ENCODE data around the gene AHRR. TPM values are rescaled to one million over a fixed set of nuclear protein-coding genes. Genes with fewer than 3 reads are reported as not detected.
A peak's percentile ranks its signal among the peaks of the same experiment; 100 is the strongest.

Gene AHRR
- total and polyA plus RNA-seq, 2 of the 4 experiments (the other 2 are of a cell fraction) = 15.6 to 37.1 TPM

GRCh38 chr5:373710-374602, 52.4 kb downstream of the AHRR start (continued):
- TF ChIP-seq USF2 (IDR thresholded peaks at IDR 0.05; ENCODE audit: low read depth, low read length) (peak; percentile 30; the same call in 1 of the 2 replicates), RAD21 (IDR thresholded peaks at IDR 0.05; ENCODE audit: low read length) (no peak), MAZ (IDR thresholded peaks at IDR 0.05; ENCODE audit: borderline replicate concordance, low read depth, low read length) (peak; percentile 95), SMC3 (IDR thresholded peaks at IDR 0.05; ENCODE audit: low read depth, low read length) (no peak), MXI1 (IDR thresholded peaks at IDR 0.05; ENCODE audit: borderline replicate concordance, low read depth, low read length) (no peak)
